Prostate gland (tissue), 2 donors: ENCODE results near the gene TRAPPC6A.

ENCODE experiments used
- CTCF ChIP-seq, 4 experiments: fragments of 200-600 bp in 2 of 4; fragments of 450-650 bp in 2 of 4; sonication (generic) in 2 of 4; IDR thresholded peaks; 1 replicate in 3 of 4; 2 replicates in 1 of 4; pipeline ENCODE4 v1.5.1; 2016 to 2019; ENCODE audit warnings: antibody characterized with exemption in 4 of 4, mild to moderate bottlenecking in 2 of 4, moderate library complexity in 2 of 4
- POLR2AphosphoS5 ChIP-seq: sonication (generic); formaldehyde crosslinking; IDR thresholded peaks from one replicate; pipeline ENCODE4 v1.6.1; 2017; ENCODE audit warnings: antibody characterized with exemption

- TF ChIP-seq CTCF (IDR thresholded peaks at IDR 0.05): no peak
- no peak for TF ChIP-seq POLR2AphosphoS5
Measured at GRCh38 chr19:45115809-45116615, 62.0 kb downstream of the TRAPPC6A start.
